GM21423 (cell line): Measurements from ENCODE around the gene ITSN2.

Experiments used
- ATAC-seq: cut with Tn5 transposase; IDR thresholded peaks from one replicate; pipeline ENCODE4 v1.9.1; 2021; ENCODE audit warnings: mild to moderate bottlenecking, moderate library complexity; ENCODE audit not compliant: unreplicated experiment

ITSN2 gene

DNA sequence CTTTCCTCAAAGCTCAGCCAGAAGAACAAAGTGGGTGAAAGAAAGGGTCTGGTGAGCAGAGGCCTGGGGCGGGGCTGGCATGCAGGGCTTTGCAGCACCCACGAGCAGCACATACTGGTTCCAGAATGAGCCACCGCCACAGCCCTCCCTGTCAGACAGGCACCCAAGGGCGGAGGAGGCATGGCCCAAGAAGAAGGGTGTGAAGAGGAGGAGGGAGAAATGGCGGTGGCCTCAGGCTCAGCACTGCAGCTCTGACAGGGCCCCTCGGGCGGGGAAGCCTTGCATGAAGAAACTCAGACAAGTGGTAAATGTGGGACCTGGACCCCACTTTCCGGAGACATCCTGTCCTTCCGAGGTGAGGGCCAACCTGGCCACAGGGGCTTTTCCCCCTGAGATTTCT, 169.8 kb downstream of the ITSN2 start:
- no peak for ATAC-seq

DNA sequence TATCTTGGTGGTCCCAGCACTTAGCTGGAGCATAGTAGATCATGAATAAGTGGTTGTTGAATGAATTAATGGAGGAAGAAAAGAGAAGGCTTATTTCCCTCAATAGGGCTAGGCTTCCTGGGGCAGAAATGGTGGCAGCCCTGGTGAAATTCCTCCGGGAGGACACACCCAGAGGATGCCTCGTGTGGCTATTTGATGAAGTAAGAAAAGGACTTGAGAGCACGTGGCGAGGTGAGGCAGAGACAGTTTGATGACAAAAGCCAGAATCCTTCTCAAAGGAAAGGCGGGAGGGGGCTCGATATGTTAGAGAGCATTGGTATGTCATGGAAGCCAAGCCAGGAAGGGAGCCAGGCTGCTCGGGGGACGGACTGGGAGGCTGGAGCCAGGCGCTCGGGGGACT, 170.8 kb downstream of the ITSN2 start:
- ATAC-seq: no peak

DNA sequence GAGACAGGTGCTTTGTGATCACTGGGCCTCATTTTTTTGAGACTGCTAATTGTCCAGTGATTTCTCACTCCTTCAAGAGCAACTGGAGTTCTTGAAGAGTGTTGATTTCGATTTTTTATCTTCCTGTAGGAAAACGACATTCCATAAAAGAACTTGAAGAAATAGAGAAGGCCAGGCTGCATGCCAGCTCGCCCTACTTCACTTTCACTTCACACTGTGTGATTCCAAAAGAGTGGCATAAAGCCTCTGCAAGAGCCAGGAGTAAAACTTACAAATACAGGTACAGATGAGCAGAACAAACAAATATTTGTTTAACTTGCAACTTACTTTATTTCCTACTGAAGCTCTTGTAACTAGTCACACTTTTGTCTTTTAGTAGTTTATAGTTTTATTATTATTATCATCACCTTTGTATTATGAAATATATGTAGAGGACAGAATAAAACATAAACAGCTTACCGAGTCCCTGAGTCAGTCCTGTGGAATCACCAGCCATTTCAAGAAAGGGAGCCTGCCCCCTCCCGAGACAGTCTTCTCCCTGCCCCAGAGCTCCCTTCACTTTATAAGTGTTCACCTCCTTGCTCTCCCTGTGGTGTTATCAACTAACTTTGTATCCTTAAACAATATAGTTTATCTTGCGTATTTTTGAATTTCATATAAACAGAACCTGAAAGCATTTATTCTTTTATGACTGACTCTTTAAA, 176.8 kb downstream of the ITSN2 start:
- ATAC-seq: no peak

DNA sequence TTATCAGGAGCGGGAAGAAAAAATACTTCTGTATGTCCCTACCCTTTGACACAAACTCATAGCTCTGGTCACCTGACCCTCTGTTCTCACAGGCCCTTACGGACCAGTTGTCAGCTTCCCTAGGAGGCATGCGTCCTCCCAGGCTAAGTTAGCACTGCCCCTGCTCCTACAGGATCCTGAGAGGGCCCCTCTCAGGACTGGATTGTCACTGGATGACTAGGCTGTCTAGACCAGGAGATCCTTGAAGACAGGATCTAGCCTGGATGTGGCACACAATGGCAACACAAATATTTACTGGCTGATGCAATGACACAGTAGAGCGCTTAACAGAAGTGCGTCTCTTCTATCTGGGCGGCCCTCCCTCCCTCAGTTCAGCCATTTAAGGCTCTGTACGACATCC, 177.8 kb downstream of the ITSN2 start:
- no peak for ATAC-seq

DNA sequence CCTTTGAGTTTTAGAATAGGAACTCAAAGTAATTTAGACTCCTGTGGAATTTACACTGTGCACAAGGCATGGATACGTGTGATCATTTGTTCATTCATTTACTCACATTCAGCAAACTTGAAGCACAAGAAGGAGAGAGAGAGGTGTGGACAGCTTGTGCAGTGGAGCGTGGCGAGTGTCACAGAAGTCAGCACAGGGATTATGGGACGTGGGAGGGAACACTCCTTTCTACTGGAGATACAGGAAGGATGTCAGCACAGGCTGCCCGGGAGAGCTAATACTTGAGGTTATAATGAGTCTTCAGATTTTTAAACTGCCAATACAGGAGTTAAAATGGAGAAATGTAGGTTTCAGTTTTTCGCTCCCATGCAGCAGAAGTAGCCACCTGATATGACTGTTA, 178.5 kb downstream of the ITSN2 start:
- no peak for ATAC-seq

DNA sequence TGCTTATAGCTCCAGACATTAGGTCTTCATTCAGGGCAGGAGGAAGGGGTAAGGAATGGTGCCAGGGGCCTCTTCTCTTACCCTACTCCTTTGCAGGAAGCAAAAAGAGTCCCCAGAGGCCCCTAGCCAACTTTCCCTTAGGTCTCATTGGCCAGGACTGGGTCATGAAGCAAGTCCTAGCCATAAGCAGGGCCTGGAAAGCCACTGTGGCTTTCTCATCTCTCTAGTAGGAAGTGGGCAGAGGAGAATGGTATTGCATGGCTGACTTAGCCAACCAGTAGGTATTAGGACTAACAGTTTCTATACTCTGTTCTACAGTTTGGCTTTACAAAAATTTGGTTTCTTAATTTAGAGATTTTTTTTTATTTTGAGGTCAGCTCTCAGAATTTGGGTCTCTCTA, 180.7 kb downstream of the ITSN2 start:
- peak; percentile 59 for ATAC-seq

DNA sequence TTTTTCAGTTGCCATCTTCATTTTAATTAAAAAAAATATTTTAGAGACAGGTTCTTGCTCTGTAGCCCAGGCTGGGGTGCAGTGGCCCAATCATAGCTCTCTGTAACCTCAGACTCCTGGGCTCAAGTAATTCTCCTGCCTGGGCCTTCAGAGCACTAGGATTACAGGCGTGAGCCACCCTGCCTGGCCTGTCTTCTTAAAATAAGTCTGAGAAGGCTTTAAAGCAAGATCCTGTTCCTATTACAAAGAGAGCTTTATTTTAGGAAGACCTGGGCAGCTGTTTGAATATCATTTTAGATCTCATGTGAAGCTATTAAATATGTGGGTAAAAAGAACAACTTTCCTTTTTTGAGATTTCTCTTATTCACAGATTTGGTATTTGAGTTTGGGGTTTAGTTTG, 184.0 kb downstream of the ITSN2 start:
- ATAC-seq: no peak

DNA sequence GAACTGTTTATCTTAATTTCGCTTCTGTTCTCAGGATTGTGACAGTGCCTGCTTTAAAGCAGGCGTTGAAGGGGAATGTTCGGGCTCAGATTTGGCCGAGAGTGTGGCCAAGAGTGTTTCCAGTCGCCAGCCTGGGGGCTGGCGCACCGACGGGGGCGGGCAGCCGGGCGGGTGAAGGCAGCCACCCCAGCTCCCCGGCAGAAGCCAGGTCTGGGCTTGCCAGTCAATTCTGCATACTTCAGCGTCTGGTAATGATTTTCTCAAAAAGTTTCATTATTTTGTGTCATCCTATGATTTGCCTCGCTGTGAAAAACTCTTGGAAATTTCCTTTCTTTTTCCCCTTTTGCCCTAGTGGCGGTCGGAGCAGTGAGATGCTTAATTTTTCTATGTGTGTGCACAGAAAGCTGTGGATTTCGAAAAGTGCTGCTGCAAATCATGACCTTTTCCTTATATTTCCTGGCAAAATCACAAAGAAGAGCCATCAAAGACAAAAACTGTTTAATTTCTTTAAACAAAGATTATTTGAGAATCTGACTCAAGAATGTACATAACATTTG, 184.6 kb downstream of the ITSN2 start:
- no peak for ATAC-seq

DNA sequence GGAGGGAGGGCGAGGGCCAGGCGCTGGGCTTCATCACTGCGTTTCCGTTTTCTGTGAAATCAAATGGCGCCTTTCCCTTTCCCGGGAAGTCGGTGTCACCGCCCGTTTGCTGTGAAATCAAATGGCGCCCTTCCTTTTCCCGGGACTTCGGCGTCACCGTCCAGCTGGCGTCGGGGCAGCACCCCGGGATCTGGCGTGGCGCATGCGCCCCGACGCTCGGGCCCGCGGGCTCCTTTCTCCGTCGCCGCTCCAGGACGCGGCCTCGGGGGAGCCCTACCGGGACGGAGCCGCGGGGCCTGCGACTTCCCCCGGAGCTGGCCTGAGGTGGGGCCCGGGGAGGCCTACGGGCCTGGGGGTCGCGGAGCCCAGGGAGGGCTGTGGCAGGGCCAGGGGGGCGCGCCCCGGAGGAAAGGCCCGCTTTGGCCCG, 185.5 kb downstream of the ITSN2 start, which contains the start of gene FAM228A:
Gene FAM228A (plus strand): TSS at position 203 of the 427 bp plus-strand sequence. CDS start 428 bp downstream, outside the sequence.
- no peak for ATAC-seq

DNA sequence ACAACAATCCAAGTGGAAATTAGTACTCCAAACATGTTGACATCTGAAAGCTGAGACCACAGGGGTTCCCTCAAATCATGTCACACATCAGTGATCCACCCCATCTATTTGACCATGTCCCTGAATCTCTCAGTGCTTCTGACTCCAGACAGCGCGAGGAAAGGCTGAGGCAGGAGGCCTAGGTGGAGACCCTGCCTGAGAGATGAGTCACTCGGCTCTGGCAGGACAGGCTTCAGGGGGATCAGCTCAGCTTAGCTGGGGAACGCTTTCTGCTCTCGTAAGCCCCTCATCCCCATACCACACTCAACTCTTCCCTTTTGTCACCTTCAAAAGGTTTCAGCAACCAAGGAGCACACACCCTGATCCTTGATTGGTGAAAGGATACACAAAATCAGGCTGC, 191.3 kb downstream of the ITSN2 start:
- no peak for ATAC-seq

DNA sequence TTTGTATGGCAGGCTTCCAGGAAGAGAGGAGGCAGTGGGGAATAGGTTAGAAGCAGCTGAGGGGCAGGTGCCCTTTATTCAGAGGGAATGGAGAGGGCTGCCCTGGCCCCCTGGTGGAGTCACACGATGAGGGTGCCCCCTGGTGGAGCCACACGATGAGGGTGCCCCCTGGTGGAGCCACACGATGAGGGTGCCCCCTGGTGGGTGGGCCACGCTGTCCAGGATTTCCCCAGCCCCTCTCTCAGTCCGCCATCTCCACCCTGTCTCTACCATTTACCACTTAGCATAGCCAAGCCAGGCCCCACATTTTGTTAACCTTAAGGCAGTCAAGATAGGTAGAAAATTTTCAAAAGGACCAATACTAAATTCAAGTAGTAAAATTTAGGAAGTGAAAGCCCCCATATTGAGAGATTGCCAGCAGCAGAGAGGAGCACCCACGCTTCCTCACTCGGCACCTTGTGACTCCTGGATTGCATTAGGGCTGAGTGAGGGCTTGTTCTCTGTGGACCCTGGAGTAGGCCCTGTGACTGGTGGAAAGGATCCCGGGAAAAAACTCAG, 195.8 kb downstream of the ITSN2 start:
- peak; percentile 55 for ATAC-seq

DNA sequence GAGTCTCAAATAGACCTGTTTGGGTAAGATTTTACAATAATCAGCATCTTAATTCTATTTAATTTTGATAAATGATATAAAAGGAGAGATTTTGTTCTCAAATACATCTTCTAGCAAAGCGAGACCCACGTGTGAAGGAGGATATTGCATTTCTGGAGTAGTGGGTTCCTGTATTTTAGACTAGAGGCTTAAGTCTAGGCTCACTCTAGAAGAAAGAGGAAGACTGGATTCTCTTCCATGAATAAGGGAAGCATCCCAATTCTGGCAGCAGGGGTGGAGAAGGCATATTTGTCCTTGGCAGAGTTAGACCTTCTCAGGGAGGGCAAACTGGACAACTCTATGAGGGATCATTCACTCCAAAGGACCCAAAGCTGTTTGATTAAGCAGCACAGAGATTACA, 196.7 kb downstream of the ITSN2 start:
- ATAC-seq: no peak

DNA sequence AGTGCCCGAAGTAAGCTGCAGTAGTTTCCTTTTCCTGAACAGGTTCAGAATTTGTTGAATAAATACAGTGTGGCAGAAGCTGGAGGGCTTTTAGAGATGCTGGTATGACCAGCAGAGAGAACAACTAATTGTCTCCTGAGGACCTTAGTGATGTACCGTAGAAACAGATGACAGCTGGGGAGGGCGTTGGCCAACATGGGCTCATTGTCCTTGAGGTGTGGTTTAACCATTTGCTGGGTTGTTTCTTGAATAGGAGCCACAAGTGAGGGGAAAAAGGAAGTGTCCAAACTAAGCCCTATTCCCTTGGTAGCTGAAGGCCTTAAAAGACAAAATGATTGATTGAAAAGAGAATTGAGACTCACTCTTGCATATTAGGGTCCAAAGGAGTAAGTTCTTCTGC, 197.2 kb downstream of the ITSN2 start:
- ATAC-seq: no peak

DNA sequence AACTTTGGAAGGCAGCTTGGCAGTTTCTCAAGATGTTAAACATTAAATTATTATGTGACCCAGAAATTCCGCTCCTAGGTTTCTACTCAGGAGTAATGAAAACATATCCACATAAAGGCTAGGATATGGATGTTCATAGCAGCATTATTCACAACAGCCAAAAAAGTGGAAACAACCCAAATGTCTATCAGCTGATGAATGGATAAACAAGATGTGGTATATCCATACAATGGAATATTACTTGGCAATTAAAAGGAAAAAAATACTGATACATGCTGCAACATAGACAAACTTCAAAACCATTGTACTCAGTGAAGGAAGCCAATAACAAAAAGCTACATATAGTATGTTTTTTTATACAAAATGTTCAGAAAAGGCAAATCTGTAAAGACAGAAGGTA, 197.8 kb downstream of the ITSN2 start:
- no peak for ATAC-seq

DNA sequence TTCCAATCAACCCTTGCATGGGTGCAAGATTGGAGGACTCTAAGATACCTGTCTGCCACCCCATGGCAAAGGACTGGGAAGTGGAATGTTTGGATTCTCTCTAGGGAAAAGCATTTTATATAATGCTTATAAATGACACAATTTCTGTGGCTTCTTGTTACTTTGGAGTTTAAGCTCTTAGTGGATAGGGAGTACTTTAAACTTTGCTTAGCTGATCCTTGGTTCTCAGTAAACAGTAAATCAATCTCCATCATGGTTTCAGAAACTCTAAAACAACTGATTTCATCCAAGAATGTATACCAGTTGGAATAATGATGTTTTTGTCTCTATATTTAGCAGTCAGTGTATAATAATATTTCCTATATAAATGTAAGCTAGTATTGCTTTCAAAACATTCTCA, 199.6 kb downstream of the ITSN2 start:
- no peak for ATAC-seq

DNA sequence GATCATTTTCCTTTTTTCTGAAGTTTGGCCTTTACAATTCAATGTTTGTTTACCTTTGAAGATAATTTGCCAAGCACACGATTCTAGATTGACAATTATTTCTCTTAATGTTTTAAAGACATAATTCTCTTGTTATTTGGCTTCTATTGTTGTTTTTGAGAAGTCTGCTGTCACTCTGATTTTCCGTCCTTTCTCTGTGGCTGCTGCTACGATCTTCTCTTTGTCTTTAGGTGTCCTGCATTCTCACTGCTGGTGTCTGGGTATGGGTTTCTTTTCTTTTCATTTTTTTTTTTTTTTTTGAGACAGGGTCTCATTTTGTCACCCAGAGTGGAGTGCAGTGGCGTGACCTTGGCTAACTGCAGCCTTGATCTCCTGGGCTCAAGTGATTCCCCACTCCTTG, 200.6 kb downstream of the ITSN2 start:
- no peak for ATAC-seq

DNA sequence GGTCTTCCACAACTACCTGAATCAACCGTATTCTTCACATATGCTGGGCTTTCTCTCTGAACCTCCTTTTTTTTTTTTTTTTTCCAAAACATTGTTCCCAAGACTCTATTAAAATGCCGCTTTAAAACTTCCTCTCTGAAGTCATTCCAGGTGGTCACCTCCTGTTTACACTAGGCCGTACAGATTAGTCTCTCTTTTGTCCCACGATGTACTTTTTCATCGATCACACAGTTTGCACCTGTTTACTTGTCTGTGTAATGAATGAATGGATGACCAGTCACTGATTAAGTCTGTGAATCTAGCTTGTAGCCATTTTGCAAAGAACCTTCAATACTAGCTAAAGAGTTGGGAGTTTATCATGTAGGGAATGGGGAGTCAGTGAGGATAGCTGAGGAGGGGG, 202.2 kb downstream of the ITSN2 start:
- ATAC-seq: no peak

DNA sequence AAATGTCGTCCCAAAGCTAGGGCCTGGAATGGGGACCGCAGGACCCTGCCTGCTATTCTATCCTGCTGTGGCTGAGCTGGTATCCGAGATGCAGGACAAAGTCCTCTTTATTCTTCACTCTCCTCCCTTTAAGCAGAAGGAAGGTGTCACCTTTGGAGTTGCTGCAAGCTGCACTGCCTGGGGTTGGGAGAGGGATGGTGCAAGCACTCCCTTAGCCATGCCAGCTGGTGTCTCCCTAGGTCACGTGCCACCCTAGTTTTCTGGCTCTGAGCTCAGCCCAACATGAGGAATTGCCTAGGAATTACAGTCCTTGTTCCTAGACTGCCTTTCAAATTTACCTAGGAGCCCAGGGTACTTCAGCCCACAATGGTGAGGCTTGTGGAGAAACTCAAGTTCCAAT, 206.9 kb downstream of the ITSN2 start:
- ATAC-seq: no peak
